GM12878 (cell line): ENCODE results near the gene MAML2.

Source experiments
- POLR2A ChIP-seq: IDR thresholded peaks from 2 replicates; pipeline ENCODE4 v1.6.1; 2011; ENCODE audit warnings: low read depth, mild to moderate bottlenecking, low read length
- TF ChIP-seq, protein P1 (sequence below), 3 experiments: IDR thresholded peaks in 2 of 3; conservative IDR thresholded peaks in 1 of 3; 2 replicates each; pipeline ENCODE4 v1.5.1; 2011; ENCODE audit warnings: low read depth in 3 of 3, low read length in 3 of 3, mild to moderate bottlenecking in 3 of 3, control low read depth in 2 of 3, moderate library complexity in 2 of 3, inconsistent platforms in 1 of 3, mixed read lengths in 1 of 3; ENCODE audit not compliant: control insufficient read depth in 2 of 3, insufficient read depth in 1 of 3; ENCODE audit errors: extremely low read depth in 1 of 3

DNA sequence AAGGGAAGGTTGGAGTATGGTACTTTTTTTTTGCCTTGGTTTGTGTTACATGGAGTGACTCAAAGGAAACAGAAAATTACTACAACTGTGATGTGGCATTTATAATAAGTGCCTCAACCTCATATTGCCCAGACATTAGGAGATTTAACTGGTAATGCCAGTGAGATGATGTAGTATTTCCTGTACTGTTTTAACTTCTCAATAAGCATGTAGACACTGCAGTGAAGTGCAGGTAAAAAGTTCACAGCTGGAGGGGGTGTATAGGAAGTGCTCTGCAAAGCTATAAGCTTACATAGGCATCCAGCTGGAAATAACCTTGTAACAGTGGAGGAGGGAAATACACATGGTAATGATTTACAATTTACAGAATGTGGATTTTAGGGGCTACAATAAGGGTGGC lies 280.9 kb downstream of the MAML2 start:
- TF ChIP-seq POLR2A = no peak
- TF ChIP-seq, protein P1, sequence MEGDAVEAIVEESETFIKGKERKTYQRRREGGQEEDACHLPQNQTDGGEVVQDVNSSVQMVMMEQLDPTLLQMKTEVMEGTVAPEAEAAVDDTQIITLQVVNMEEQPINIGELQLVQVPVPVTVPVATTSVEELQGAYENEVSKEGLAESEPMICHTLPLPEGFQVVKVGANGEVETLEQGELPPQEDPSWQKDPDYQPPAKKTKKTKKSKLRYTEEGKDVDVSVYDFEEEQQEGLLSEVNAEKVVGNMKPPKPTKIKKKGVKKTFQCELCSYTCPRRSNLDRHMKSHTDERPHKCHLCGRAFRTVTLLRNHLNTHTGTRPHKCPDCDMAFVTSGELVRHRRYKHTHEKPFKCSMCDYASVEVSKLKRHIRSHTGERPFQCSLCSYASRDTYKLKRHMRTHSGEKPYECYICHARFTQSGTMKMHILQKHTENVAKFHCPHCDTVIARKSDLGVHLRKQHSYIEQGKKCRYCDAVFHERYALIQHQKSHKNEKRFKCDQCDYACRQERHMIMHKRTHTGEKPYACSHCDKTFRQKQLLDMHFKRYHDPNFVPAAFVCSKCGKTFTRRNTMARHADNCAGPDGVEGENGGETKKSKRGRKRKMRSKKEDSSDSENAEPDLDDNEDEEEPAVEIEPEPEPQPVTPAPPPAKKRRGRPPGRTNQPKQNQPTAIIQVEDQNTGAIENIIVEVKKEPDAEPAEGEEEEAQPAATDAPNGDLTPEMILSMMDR (IDR thresholded peaks at IDR 0.05 in 2 of 3, conservative IDR thresholded peaks at IDR 0.05 in 1 of 3; ENCODE audit: control insufficient read depth in 2 of 3, extremely low read depth in 1 of 3, insufficient read depth in 1 of 3, low read depth in 3 of 3, low read length in 3 of 3) = no peak
